Keratinocyte (primary cell): Measurements from ENCODE around the gene TNRC18. TPM values are rescaled to one million over a fixed set of nuclear protein-coding genes. Genes with fewer than 3 reads are reported as not detected.

Source experiments
- DNase-seq: peaks from one replicate; pipeline ENCODE4 v3.0.0-alpha.2; 2011; ENCODE audit warnings: low read depth, missing footprints, low spot score
- FAIRE-seq: peaks from 2 replicates; lab custom pipeline; 2011; peaks lifted over from hg19 to GRCh38; lab: Jason Lieb, UNC
- H2AFZ ChIP-seq: 2 replicates; pipeline ENCODE4 v1.6.0; 2012; ENCODE audit warnings: low read length, control low read depth, inconsistent platforms; ENCODE audit not compliant: control insufficient read depth
- H3K27ac ChIP-seq: 2 replicates; pipeline ENCODE4 v1.5.1; 2011; ENCODE audit warnings: low read length; ENCODE audit not compliant: control insufficient read depth, insufficient read depth
- H3K27me3 ChIP-seq: 3 replicates; pipeline ENCODE4 v1.6.0; 2011; ENCODE audit warnings: low read length; ENCODE audit not compliant: control insufficient read depth, insufficient read depth; ENCODE audit errors: extremely low read depth
- H3K36me3 ChIP-seq, 2 experiments: 2 replicates in 1 of 2; 3 replicates in 1 of 2; pipeline ENCODE4 v1.5.1; 2011; ENCODE audit warnings: low read length in 2 of 2, mild to moderate bottlenecking in 1 of 2; ENCODE audit not compliant: control insufficient read depth in 2 of 2, insufficient read depth in 2 of 2; ENCODE audit errors: extremely low read depth in 1 of 2
- H3K4me1 ChIP-seq: 3 replicates; pipeline ENCODE4 v1.5.1; 2011; ENCODE audit warnings: low read length; ENCODE audit not compliant: control insufficient read depth, insufficient read depth; ENCODE audit errors: extremely low read depth
- H3K4me2 ChIP-seq: 3 replicates; pipeline ENCODE4 v1.6.0; 2011; ENCODE audit warnings: low read depth, low read length; ENCODE audit not compliant: control insufficient read depth, insufficient read depth; ENCODE audit errors: extremely low read depth
- H3K4me3 ChIP-seq, 3 experiments: fragments of 200-600 bp in 1 of 3; sonication (generic) in 1 of 3; 2 replicates in 2 of 3; 3 replicates in 1 of 3; pipeline ENCODE4 v1.5.1; 2011 to 2016; ENCODE audit warnings: low read length in 3 of 3, mild to moderate bottlenecking in 3 of 3, control low read depth in 2 of 3, inconsistent platforms in 1 of 3, low read depth in 1 of 3, mixed read lengths in 1 of 3, mixed run types in 1 of 3, moderate library complexity in 1 of 3; ENCODE audit not compliant: control insufficient read depth in 2 of 3, insufficient read depth in 2 of 3; ENCODE audit errors: extremely low read depth in 1 of 3
- H3K79me2 ChIP-seq: 2 replicates; pipeline ENCODE4 v1.6.0; 2012; ENCODE audit warnings: low read length; ENCODE audit not compliant: control insufficient read depth, insufficient read depth
- H3K9ac ChIP-seq: 3 replicates; pipeline ENCODE4 v1.6.0; 2011; ENCODE audit warnings: low read length; ENCODE audit not compliant: control insufficient read depth, insufficient read depth; ENCODE audit errors: extremely low read depth
- H3K9me1 ChIP-seq: 3 replicates; pipeline ENCODE4 v1.6.0; 2011; ENCODE audit warnings: low read length; ENCODE audit not compliant: control insufficient read depth, insufficient read depth; ENCODE audit errors: extremely low read depth
- H3K9me3 ChIP-seq: 2 replicates; pipeline ENCODE4 v1.5.1; 2012; ENCODE audit warnings: low read depth, low read length; ENCODE audit not compliant: control insufficient read depth
- H4K20me1 ChIP-seq: 3 replicates; pipeline ENCODE4 v1.6.0; 2011; ENCODE audit warnings: low read length; ENCODE audit not compliant: control insufficient read depth, insufficient read depth; ENCODE audit errors: extremely low read depth
- CTCF ChIP-seq, 3 experiments: IDR thresholded peaks in 1 of 3; conservative IDR thresholded peaks in 1 of 3; optimal IDR thresholded peaks in 1 of 3; 2 replicates in 2 of 3; 3 replicates in 1 of 3; pipeline versions ENCODE3 to v1.5.1; 2011; ENCODE audit warnings: low read length in 3 of 3, mild to moderate bottlenecking in 3 of 3, moderate library complexity in 2 of 3, control low read depth in 1 of 3, inconsistent platforms in 1 of 3; ENCODE audit not compliant: insufficient read depth in 2 of 3; ENCODE audit errors: extremely low read depth in 1 of 3
- EZH2 ChIP-seq: IDR thresholded peaks from one replicate; pipeline ENCODE4 v1.6.1; 2012; ENCODE audit warnings: inconsistent platforms, mild to moderate bottlenecking, low read length, moderate library complexity
- dilution Hi-C: fragments of 300-500 bp; cut with MboI; formaldehyde crosslinking; loops from one replicate; pipeline ENCODE4 v1.7.0; 2020; ENCODE audit warnings: low sequenced_read_pairs; ENCODE audit not compliant: extremely low pct_ligation_motif_present
- polyA plus RNA-seq, 5 experiments: library from polyadenylated mRNA; depleted of rRNA in 3 of 5; stranded (reverse) in 3 of 5; stranded (forward) in 1 of 5; unstranded in 1 of 5; fragments of >200 nt; gene quantifications; 1 replicate in 1 of 5; 2 replicates in 3 of 5; 3 replicates in 1 of 5; pipeline versions ENCODE4 v1.2.1 to v1.2.3, GENCODE V29; 2011 to 2012; ENCODE audit warnings: missing spikeins in 2 of 5, low read depth in 1 of 5, low replicate concordance in 1 of 5

The TNRC18 gene
- polyA plus RNA-seq, 1 donor (not counting 4 experiments of a cell fraction or from before 2014, with no cell fraction given), result 13.2 TPM

- no peak for FAIRE-seq
- no peak for TF ChIP-seq CTCF (optimal IDR thresholded peaks at IDR 0.05 in 1 of 3, IDR thresholded peaks at IDR 0.05 in 1 of 3, conservative IDR thresholded peaks at IDR 0.05 in 1 of 3; ENCODE audit: extremely low read depth in 1 of 3, insufficient read depth in 2 of 3, low read length in 3 of 3)
- no peak for TF ChIP-seq EZH2
Observed at GRCh38 chr7:5332579-5332978, 91.1 kb downstream of the TNRC18 start.

GRCh38 chr7:5330288-5330687, 93.3 kb downstream of the TNRC18 start:
- no peak for FAIRE-seq
- H3K4me2 ChIP-seq, result no peak overlapping the region
- no peak overlapping the region for H3K9ac ChIP-seq
- H3K9me3 ChIP-seq, result no peaks in the 10 kb centered on the region
- no peak for DNase-seq
- H3K27ac ChIP-seq, result no peak overlapping the region
- peaks cover 7% of the 10 kb centered on the region for H4K20me1 ChIP-seq
- no peak overlapping the region for H3K4me3 ChIP-seq
- no peak for TF ChIP-seq CTCF (optimal IDR thresholded peaks at IDR 0.05 in 1 of 3, IDR thresholded peaks at IDR 0.05 in 1 of 3, conservative IDR thresholded peaks at IDR 0.05 in 1 of 3; ENCODE audit: extremely low read depth in 1 of 3, insufficient read depth in 2 of 3, low read length in 3 of 3)
- no peak for TF ChIP-seq EZH2
- no peak overlapping the region for H2AFZ ChIP-seq
- H3K9me1 ChIP-seq, result no peaks in the 10 kb centered on the region
- dilution Hi-C loops, result no loop called here
- no peaks in the 10 kb centered on the region for H3K4me1 ChIP-seq
- peaks cover 6% of the 10 kb centered on the region for H3K79me2 ChIP-seq
- no peaks in the 10 kb centered on the region for H3K27me3 ChIP-seq
- peaks cover 23 to 26% of the 10 kb centered on the region in 2 experiments for H3K36me3 ChIP-seq

More at GRCh38 chr7:5332579-5332978, 91.1 kb downstream of the TNRC18 start:
- Histone ChIP-seq H2AFZ (no peak overlapping the region), H3K9ac (no peak overlapping the region), H3K9me1 (no peaks in the 10 kb centered on the region), H3K27me3 (no peaks in the 10 kb centered on the region), H3K4me2 (no peak overlapping the region), H3K4me1 (no peaks in the 10 kb centered on the region), H3K36me3 (peaks cover 25 to 26% of the 10 kb centered on the region in 2 experiments), H4K20me1 (peaks cover 7% of the 10 kb centered on the region), H3K4me3 (no peak overlapping the region), H3K9me3 (no peaks in the 10 kb centered on the region), H3K79me2 (peaks cover 11% of the 10 kb centered on the region), H3K27ac (no peak overlapping the region)
- no peak for DNase-seq
- dilution Hi-C loops, result no loop called here
